Right atrium auricular region (tissue), 2 donors: ENCODE results near the gene ODAM. TPM values are rescaled to one million over a fixed set of nuclear protein-coding genes. Genes with fewer than 3 reads are reported as not detected.
A peak's percentile ranks its signal among the peaks of the same experiment; 100 is the strongest.

Experiments
- DNase-seq: peaks from one replicate; pipeline ENCODE4 v3.0.0-alpha.2; 2019; ENCODE audit warnings: low spot score
- H3K27ac ChIP-seq, 2 donors: fragments of 200-600 bp; sonication (generic); 1 replicate in 1 of 2; 2 replicates in 1 of 2; pipeline ENCODE4 v1.5.1; 2016 to 2019
- H3K27me3 ChIP-seq, 2 donors: fragments of 200-600 bp; sonication (generic); one replicate each; pipeline versions ENCODE4 v1.5.1 to v1.6.0; 2017 to 2019
- H3K36me3 ChIP-seq: fragments of 200-600 bp; sonication (generic); one replicate; pipeline ENCODE4 v1.5.1; 2016
- H3K4me1 ChIP-seq, 2 donors: fragments of 200-600 bp; sonication (generic); one replicate each; pipeline versions ENCODE4 v1.5.1 to v1.6.0; 2017 to 2019
- H3K4me3 ChIP-seq, 2 donors: fragments of 200-600 bp; sonication (generic); 1 replicate in 1 of 2; 2 replicates in 1 of 2; pipeline ENCODE4 v1.5.1; 2017 to 2019; ENCODE audit warnings: mild to moderate bottlenecking in 1 of 2, moderate library complexity in 1 of 2
- H3K9me3 ChIP-seq, 2 donors: fragments of 200-600 bp; sonication (generic); one replicate each; pipeline ENCODE4 v1.5.1; 2019
- total RNA-seq, 2 donors: library from RNA; depleted of rRNA; stranded (reverse); fragments of >200 nt; gene quantifications; one replicate each; pipeline ENCODE4 v1.1.0, GENCODE V29; 2016
- TF ChIP-seq, protein P1 (sequence below), 2 donors: fragments of 200-600 bp; sonication (generic); IDR thresholded peaks; one replicate each; pipeline ENCODE4 v1.5.1; 2019; ENCODE audit warnings: antibody characterized with exemption in 2 of 2

ODAM gene
- total RNA-seq, 2 donors from 2014 or later: not detected

DNA sequence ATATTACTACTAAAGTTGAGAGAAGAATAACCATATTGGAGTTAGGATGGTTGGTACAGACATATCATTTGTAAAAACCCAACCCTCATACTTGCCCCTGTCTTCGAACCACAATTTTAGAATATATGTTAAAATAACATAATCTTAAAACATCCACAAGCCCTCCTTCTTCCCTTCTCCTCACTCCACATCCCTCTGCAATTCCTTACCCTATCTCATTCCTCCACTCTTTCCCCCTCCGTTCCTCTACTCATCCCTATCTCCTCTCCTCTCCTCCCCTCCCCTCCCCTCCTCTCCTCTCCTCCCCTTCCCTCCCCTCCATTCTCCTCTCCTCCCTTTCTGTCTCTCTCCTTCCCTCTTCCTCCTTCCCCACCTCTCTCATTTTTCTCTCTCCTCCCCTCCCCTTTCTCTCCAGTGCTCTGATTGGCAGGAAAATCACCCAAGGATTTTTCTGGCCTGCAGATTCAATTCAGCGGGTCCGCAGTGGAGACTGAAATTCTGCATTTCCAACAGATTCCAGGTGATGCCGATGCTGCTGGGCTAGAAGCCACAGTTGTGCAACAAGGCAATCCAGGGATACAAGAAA, 17.4 kb upstream of the ODAM start:
- Histone ChIP-seq H3K27ac (no peak overlapping the region), H3K4me1 (no peaks in the 10 kb centered on the region), H3K4me3 (no peak overlapping the region), H3K27me3 (no peaks in the 10 kb centered on the region), H3K36me3 (no peaks in the 10 kb centered on the region), H3K9me3 (no peaks in the 10 kb centered on the region)
- TF ChIP-seq, protein P1, sequence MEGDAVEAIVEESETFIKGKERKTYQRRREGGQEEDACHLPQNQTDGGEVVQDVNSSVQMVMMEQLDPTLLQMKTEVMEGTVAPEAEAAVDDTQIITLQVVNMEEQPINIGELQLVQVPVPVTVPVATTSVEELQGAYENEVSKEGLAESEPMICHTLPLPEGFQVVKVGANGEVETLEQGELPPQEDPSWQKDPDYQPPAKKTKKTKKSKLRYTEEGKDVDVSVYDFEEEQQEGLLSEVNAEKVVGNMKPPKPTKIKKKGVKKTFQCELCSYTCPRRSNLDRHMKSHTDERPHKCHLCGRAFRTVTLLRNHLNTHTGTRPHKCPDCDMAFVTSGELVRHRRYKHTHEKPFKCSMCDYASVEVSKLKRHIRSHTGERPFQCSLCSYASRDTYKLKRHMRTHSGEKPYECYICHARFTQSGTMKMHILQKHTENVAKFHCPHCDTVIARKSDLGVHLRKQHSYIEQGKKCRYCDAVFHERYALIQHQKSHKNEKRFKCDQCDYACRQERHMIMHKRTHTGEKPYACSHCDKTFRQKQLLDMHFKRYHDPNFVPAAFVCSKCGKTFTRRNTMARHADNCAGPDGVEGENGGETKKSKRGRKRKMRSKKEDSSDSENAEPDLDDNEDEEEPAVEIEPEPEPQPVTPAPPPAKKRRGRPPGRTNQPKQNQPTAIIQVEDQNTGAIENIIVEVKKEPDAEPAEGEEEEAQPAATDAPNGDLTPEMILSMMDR (IDR thresholded peaks at IDR 0.05): no peak
- no peak for DNase-seq

DNA sequence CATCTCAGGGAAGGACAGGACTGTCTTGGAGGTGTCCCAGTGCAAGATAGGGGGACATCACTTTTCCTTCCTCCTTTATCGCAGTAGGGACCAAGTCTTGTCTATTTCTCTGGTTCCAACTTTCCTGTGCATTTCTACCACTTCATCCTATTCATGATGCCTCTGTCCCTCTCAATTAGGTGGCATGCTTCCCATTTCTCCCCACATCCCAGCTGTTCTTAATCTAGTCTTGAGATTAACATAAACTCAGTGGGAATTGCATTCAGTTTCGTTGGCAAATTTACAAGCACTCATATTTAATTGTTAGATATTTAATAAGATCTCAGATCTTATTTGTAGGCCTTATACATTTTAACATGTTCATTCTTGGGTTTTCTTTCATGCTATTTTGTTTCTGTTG, 15.7 kb upstream of the ODAM start:
- Histone ChIP-seq H3K27ac (no peak overlapping the region), H3K9me3 (no peaks in the 10 kb centered on the region), H3K36me3 (no peaks in the 10 kb centered on the region), H3K27me3 (no peaks in the 10 kb centered on the region), H3K4me1 (no peaks in the 10 kb centered on the region), H3K4me3 (no peak overlapping the region)
- TF ChIP-seq, protein P1 (IDR thresholded peaks at IDR 0.05): no peak
- DNase-seq: no peak

DNA sequence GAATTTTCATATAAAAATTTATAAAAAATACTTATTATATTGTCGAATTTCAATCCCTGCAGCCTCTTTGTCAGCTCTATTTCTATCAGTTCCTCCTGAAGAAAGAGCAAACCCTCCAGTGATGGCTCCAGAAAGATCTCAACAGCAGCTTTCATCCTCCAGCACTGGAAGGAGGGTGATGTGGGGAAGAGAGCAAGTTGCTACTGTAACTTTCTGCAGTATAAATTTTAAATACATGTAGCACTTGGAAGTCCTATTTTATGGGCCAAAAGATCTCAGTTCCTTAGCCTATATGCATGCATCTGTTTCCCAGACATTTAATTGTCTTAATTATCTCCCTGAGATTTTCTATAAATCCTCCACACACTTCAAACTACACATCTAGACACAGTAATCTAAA, 13.7 kb upstream of the ODAM start:
- Histone ChIP-seq H3K4me1 (no peaks in the 10 kb centered on the region), H3K9me3 (no peaks in the 10 kb centered on the region), H3K4me3 (no peak overlapping the region), H3K27me3 (no peaks in the 10 kb centered on the region), H3K27ac (no peak overlapping the region), H3K36me3 (no peaks in the 10 kb centered on the region)
- DNase-seq: no peak
- TF ChIP-seq, protein P1 (IDR thresholded peaks at IDR 0.05): no peak

DNA sequence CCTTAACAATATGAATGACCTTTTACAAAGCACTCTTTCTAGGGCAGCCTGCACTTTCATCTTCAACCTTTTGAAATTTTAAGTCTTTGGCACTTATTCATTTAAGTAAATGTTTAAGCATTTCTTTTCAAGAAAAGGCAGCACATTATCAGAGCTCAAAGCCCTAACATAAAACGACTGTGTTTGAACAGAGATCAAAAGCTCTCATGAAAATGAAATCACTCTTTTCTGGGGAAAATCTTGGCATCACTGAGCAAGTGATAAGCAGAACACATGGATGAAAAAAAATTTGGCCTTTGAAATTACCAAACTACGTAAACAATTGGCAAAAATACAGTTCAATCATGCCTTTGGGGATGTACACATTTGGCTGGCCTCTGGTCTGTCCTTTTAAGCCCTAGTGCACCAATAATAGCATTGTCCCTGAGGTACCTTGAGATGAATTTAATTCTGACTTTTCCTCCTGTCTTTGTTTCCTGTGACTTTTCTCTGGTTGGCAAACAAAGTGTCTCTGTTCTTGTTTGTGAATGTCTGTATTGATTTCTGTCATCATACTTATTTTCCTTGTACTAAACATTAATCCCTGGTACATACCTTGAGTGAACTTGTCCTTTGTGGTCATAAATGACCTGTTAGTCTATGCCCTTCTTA, 12.9 kb upstream of the ODAM start:
- no peak overlapping the region for H3K27ac ChIP-seq
- H3K27me3 ChIP-seq: no peaks in the 10 kb centered on the region
- H3K4me1 ChIP-seq: no peaks in the 10 kb centered on the region
- H3K4me3 ChIP-seq: no peak overlapping the region
- TF ChIP-seq, protein P1 (IDR thresholded peaks at IDR 0.05): no peak
- DNase-seq: no peak
- H3K9me3 ChIP-seq: no peaks in the 10 kb centered on the region
- no peaks in the 10 kb centered on the region for H3K36me3 ChIP-seq

DNA sequence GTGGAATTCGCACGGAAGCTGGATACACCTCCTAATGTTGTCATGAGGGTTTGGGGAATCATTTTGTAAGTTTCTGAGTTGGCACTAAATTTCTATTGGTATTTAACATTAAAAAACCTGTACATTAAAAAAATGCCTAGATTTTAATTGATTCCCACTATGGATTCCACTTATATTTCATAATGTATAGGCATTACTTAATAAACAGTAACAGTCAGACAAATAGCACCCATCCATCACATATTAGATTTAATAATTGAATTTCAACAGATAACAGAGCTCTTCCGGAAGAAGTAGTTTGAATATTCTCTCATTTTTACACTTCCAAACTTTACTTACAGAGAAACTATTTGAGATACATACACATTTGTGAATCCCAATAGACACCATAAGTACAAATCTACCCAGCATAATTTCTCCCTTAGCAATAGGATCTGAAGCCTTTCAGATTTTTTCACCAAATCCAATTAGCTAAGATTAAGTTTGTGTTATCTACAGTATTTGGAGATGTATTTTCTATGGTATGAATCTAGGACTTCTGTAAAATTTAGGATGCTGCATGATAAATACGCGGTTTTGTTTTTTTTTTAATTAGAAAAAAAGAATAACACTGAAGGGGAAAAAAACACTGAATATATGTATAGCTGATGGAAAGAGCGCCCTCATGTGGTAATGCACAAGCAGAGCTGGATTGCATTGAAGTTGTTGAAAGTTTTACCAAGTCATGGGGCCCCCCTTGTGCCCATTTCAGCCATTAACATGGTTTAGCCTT, 12.2 kb upstream of the ODAM start:
- no peaks in the 10 kb centered on the region for H3K27me3 ChIP-seq
- H3K4me1 ChIP-seq: no peaks in the 10 kb centered on the region
- H3K4me3 ChIP-seq: no peak overlapping the region
- TF ChIP-seq, protein P1 (IDR thresholded peaks at IDR 0.05): peak in 1 of 2 donors; percentile 48
- no peaks in the 10 kb centered on the region for H3K36me3 ChIP-seq
- no peak for DNase-seq
- no peak overlapping the region for H3K27ac ChIP-seq
- no peaks in the 10 kb centered on the region for H3K9me3 ChIP-seq
